Activated CD4-positive, alpha-beta T cell treated with anti-CD3 and anti-CD28 coated beads, Interleukin-2, amount 10 ng/mL, durations not matched to agents 24 days and 14 days (primary cell): ENCODE data around the gene MAN1C1. TPM values are rescaled to one million over a fixed set of nuclear protein-coding genes. Genes with fewer than 3 reads are reported as not detected.

Experiments used
- DNase-seq: peaks from one replicate; pipeline ENCODE4 v3.0.0; 2022
- H3K27ac Mint-ChIP-seq: one replicate; pipeline ENCODE4 v1.8.0; 2022; ENCODE audit warnings: mild to moderate bottlenecking, mixed read lengths
- H3K27me3 Mint-ChIP-seq: one replicate; pipeline ENCODE4 v1.8.0; 2022; ENCODE audit warnings: mixed read lengths
- H3K36me3 Mint-ChIP-seq: one replicate; pipeline ENCODE4 v1.8.0; 2022; ENCODE audit warnings: low read depth, mild to moderate bottlenecking, mixed read lengths
- H3K4me1 Mint-ChIP-seq: one replicate; pipeline ENCODE4 v1.8.0; 2021; ENCODE audit warnings: mixed read lengths
- H3K4me3 Mint-ChIP-seq: one replicate; pipeline ENCODE4 v1.8.0; 2022; ENCODE audit warnings: mild to moderate bottlenecking, moderate library complexity, mixed read lengths
- H3K9me3 Mint-ChIP-seq: one replicate; pipeline ENCODE4 v1.8.0; 2021; ENCODE audit warnings: mixed read lengths
- intact Hi-C: fragments of 100-400 bp; cut with micrococcal nuclease; formaldehyde crosslinking; loops from one replicate; pipeline ENCODE4 v1.15.1; 2023
- total RNA-seq: library from RNA; stranded (reverse); gene quantifications from 2 replicates; pipeline ENCODE4 v1.2.3, GENCODE V29; 2022

Gene MAN1C1
- total RNA-seq, 1 donor from 2014 or later = 2.9 TPM

DNA sequence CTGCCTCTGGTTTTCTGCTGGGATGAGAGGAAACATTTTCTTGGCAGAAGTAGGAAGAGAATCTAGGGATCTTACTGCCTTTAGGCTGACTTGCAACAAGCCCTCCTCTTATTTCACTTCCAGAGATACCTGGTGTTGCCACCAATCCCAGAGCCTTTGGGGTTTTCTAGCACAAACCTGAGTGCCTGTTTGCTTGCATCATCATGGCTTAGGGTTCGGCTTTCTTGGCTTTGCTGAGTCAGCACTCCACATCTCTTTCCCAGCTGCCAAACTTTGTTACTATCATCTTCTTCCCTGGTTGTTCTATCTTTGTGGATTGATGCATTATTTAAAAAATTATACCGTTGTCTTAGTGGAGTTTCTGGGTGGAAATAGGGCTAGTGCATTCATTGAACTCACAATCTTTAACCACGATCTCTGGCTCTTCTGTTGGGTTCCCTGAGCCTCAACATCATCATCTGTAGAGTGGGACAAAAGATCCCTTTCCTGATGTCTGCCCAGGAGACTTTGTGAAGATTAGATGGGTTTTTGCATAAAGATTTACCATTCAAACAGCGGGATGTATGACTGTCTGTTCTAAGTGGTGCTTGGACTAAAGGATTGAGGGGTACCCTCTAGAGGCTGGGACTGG lies 106.8 kb downstream of the MAN1C1 start:
- Mint-ChIP-seq H3K4me3 (no peak overlapping the region), H3K9me3 (no peaks in the 10 kb centered on the region), H3K27me3 (peaks cover 51% of the 10 kb centered on the region), H3K27ac (no peak overlapping the region), H3K36me3 (peaks cover 2% of the 10 kb centered on the region), H3K4me1 (peaks cover 4% of the 10 kb centered on the region)
- intact Hi-C loops = no loop called here
- DNase-seq = no peak

DNA sequence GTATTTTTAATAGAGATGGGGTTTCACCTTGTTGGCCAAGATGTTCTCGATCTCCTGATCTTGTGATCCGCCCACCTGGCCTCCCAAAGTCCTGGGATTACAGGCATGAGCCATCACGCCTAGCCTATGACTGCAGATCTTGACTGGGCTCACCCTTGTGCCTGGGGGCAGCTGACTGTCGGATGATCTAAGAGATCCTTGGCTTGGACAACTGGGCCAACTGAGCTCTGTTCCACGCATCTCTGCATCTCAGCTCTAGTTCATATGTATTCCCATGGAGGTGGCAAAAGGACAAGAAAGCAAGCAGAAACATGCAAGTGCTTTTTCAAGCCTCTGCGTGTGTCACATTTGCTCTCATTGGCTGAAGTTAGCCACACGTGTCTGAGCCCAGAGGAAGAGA lies 107.6 kb downstream of the MAN1C1 start:
- peaks cover 2% of the 10 kb centered on the region for H3K36me3 Mint-ChIP-seq
- H3K27me3 Mint-ChIP-seq = peaks cover 57% of the 10 kb centered on the region
- H3K4me3 Mint-ChIP-seq = no peak overlapping the region
- intact Hi-C loops = no loop called here
- H3K4me1 Mint-ChIP-seq = peaks cover 4% of the 10 kb centered on the region
- H3K27ac Mint-ChIP-seq = no peak overlapping the region
- H3K9me3 Mint-ChIP-seq = no peaks in the 10 kb centered on the region
- no peak for DNase-seq

GRCh38 chr1:25724966-25725365 lies 108.4 kb downstream of the MAN1C1 start:
- H3K27ac Mint-ChIP-seq = no peak overlapping the region

DNA sequence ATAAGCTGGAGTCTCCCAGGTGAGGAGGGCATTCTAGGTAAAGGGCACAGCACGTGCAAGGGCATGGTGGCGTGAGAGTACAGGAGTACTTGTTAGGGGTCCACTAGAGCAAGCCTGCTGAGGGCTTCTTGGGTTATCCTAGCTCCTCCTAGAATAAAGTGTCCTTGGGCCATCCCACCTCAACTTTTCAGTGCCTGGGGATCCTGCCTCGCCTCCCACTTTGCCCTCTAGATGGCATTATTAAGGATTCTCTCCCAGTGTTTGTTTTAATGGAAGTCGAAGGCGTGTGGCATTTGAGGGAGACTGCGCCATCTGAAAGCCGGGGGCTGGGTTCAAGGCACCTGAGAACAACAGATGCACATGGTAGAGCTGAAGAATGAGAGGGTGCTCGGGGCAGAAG lies 108.9 kb downstream of the MAN1C1 start:
- Mint-ChIP-seq H3K36me3 (peaks cover 2% of the 10 kb centered on the region), H3K4me3 (no peak overlapping the region), H3K4me1 (peaks cover 10% of the 10 kb centered on the region), H3K9me3 (no peaks in the 10 kb centered on the region), H3K27ac (no peak overlapping the region), H3K27me3 (peaks cover 62% of the 10 kb centered on the region)
- intact Hi-C loops = no loop called here
- DNase-seq = no peak

More at GRCh38 chr1:25724966-25725365, 108.4 kb downstream of the MAN1C1 start:
- H3K27me3 Mint-ChIP-seq = peaks cover 62% of the 10 kb centered on the region
- no peaks in the 10 kb centered on the region for H3K9me3 Mint-ChIP-seq
- H3K36me3 Mint-ChIP-seq = peaks cover 2% of the 10 kb centered on the region
- no peak for DNase-seq
- no peak overlapping the region for H3K4me3 Mint-ChIP-seq
- peaks cover 6% of the 10 kb centered on the region for H3K4me1 Mint-ChIP-seq
- intact Hi-C loops = no loop called here

- Mint-ChIP-seq H3K27ac (no peak overlapping the region), H3K36me3 (peaks cover 2% of the 10 kb centered on the region), H3K9me3 (no peaks in the 10 kb centered on the region), H3K4me3 (no peak overlapping the region), H3K27me3 (peaks cover 62% of the 10 kb centered on the region), H3K4me1 (peaks cover 21% of the 10 kb centered on the region)
- DNase-seq = no peak
- intact Hi-C loops = no loop called here
Measured at GRCh38 chr1:25727088-25727487, 110.5 kb downstream of the MAN1C1 start.

- H3K4me3 Mint-ChIP-seq = no peak overlapping the region
- intact Hi-C loops = no loop called here
- peaks cover 21% of the 10 kb centered on the region for H3K4me1 Mint-ChIP-seq
- DNase-seq = no peak
- H3K9me3 Mint-ChIP-seq = no peaks in the 10 kb centered on the region
- peaks cover 2% of the 10 kb centered on the region for H3K36me3 Mint-ChIP-seq
- peaks cover 58% of the 10 kb centered on the region for H3K27me3 Mint-ChIP-seq
- H3K27ac Mint-ChIP-seq = no peak overlapping the region
Measured at GRCh38 chr1:25727635-25728286, 111.2 kb downstream of the MAN1C1 start.

DNA sequence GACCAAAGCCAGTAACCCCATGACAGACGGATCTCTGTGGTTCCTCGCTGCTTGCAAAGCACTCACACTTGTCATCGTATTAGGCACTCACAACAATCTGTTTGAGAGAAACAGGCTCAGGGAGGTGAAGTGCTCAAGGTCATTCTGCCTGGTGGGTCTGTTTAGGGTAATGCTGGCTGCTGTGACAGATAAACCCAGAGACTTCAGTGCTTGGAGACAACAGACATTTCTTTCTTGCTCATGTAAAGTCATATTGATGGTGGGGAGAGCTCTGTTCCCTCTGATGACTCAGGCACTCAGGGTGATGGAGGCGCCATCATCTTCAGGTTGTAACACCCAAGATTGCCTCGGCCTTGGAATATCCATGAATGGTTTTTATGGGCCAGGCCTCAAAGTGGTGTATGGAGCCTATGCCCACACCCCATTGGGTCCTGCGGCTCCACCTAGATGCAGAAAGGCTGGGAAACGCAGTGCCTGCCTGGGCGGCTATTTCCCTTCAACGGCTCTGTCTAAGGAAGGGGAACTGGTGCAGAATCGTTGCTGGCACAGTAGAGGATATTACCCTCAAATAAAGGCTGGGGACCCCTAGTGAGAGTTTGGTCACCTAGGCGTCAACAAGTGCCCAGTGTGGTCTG lies 111.8 kb downstream of the MAN1C1 start:
- intact Hi-C loops = no loop called here
- peaks cover 21% of the 10 kb centered on the region for H3K4me1 Mint-ChIP-seq
- H3K4me3 Mint-ChIP-seq = no peak overlapping the region
- H3K9me3 Mint-ChIP-seq = no peaks in the 10 kb centered on the region
- H3K27me3 Mint-ChIP-seq = peaks cover 60% of the 10 kb centered on the region
- no peak overlapping the region for H3K27ac Mint-ChIP-seq
- no peak for DNase-seq
- peaks cover 2% of the 10 kb centered on the region for H3K36me3 Mint-ChIP-seq

- no peak overlapping the region for H3K27ac Mint-ChIP-seq
- H3K27me3 Mint-ChIP-seq = peaks cover 58% of the 10 kb centered on the region
- no peaks in the 10 kb centered on the region for H3K9me3 Mint-ChIP-seq
- no peak for DNase-seq
- no peak overlapping the region for H3K4me3 Mint-ChIP-seq
- H3K4me1 Mint-ChIP-seq = peaks cover 18% of the 10 kb centered on the region
- peaks cover 2% of the 10 kb centered on the region for H3K36me3 Mint-ChIP-seq
- intact Hi-C loops = no loop called here
Measured at GRCh38 chr1:25729045-25729444, 112.5 kb downstream of the MAN1C1 start.

GRCh38 chr1:25729790-25730644 lies 113.4 kb downstream of the MAN1C1 start:
- Mint-ChIP-seq H3K9me3 (no peaks in the 10 kb centered on the region), H3K27me3 (peaks cover 58% of the 10 kb centered on the region), H3K4me3 (no peak overlapping the region), H3K4me1 (peaks cover 18% of the 10 kb centered on the region), H3K27ac (no peak overlapping the region), H3K36me3 (peaks cover 2% of the 10 kb centered on the region)
- DNase-seq = no peak
- intact Hi-C loops = loop anchor here (2.0 kb wide), 2 partner anchors 45 to 53 kb away; no protein-coding TSS in a partner anchor

DNA sequence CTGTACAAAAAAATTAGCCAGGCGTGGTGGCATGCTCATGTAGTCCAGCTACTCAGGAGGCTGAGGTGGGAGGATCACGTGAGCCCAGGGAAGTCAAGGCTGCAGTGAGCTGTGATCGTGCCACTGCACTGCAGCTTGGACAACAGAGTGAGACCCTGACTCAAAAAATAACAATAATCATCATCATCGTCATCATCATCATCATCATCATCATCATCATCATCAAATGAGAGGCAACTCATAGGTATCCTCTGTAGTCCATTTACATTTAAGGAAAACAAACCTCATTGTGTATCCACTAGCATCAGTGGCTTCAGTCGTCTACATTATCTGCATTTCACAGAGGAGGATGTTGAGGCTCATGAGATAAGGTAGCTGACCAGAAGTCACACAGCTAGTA lies 114.6 kb downstream of the MAN1C1 start:
- Mint-ChIP-seq H3K4me1 (peaks cover 18% of the 10 kb centered on the region), H3K9me3 (no peaks in the 10 kb centered on the region), H3K36me3 (no peaks in the 10 kb centered on the region), H3K27ac (no peak overlapping the region), H3K27me3 (peaks cover 58% of the 10 kb centered on the region), H3K4me3 (no peak overlapping the region)
- DNase-seq = no peak
- intact Hi-C loops = loop anchor here (2.0 kb wide), 2 partner anchors 44 to 54 kb away; no protein-coding TSS in a partner anchor

GRCh38 chr1:25731626-25732370 lies 115.2 kb downstream of the MAN1C1 start:
- peaks cover 18% of the 10 kb centered on the region for H3K4me1 Mint-ChIP-seq
- H3K4me3 Mint-ChIP-seq = no peak overlapping the region
- H3K27ac Mint-ChIP-seq = no peak overlapping the region
- H3K27me3 Mint-ChIP-seq = peaks cover 57% of the 10 kb centered on the region
- intact Hi-C loops = loop anchor here (2.0 kb wide), 2 partner anchors 43 to 55 kb away; no protein-coding TSS in a partner anchor
- no peak for DNase-seq
- H3K9me3 Mint-ChIP-seq = no peaks in the 10 kb centered on the region
- H3K36me3 Mint-ChIP-seq = no peaks in the 10 kb centered on the region

GRCh38 chr1:25732821-25733220 lies 116.2 kb downstream of the MAN1C1 start:
- no peak overlapping the region for H3K4me3 Mint-ChIP-seq
- intact Hi-C loops = no loop called here
- H3K27ac Mint-ChIP-seq = no peak overlapping the region

GRCh38 chr1:25733271-25733670 lies 116.7 kb downstream of the MAN1C1 start:
- intact Hi-C loops = no loop called here
- Mint-ChIP-seq H3K4me1 (peaks cover 17% of the 10 kb centered on the region), H3K36me3 (no peaks in the 10 kb centered on the region), H3K9me3 (no peaks in the 10 kb centered on the region), H3K27ac (no peak overlapping the region), H3K27me3 (peaks cover 52% of the 10 kb centered on the region), H3K4me3 (no peak overlapping the region)
- DNase-seq = no peak

More at GRCh38 chr1:25732821-25733220, 116.2 kb downstream of the MAN1C1 start:
- Mint-ChIP-seq H3K9me3 (no peaks in the 10 kb centered on the region), H3K27me3 (peaks cover 54% of the 10 kb centered on the region), H3K36me3 (no peaks in the 10 kb centered on the region), H3K4me1 (peaks cover 17% of the 10 kb centered on the region)
- DNase-seq = no peak
